Common myeloid progenitor, CD34-positive (primary cell): ENCODE data around the gene PHAX.
"Not testable (repeated sequence)": the region's sequence is repeated elsewhere in the genome, so short reads cannot be mapped to it uniquely, and the experiment has no call there.

Experiments
- CTCF ChIA-PET: fragments of 350-600 bp; sonication (Branson Sonifier 250); formaldehyde crosslinking; loops from one replicate; lab custom pipeline; 2021; ENCODE audit warnings: antibody characterized with exemption; lab: Charles Lee
- POLR2A ChIA-PET: fragments of 350-600 bp; sonication (Branson Sonifier 250); formaldehyde crosslinking; loops from one replicate; lab custom pipeline; 2021; ENCODE audit warnings: antibody characterized with exemption; lab: Charles Lee
- DNase-seq, 3 donors: peaks; one replicate each; pipeline versions ENCODE4 v3.0.0 to v3.0.0-alpha.2; 2013
- H3K27ac ChIP-seq, 2 experiments: 1 replicate in 1 of 2; 2 replicates in 1 of 2; pipeline ENCODE4 v1.7.0; 2013; ENCODE audit warnings: inconsistent platforms in 2 of 2, low read length in 2 of 2, mild to moderate bottlenecking in 2 of 2, low read depth in 1 of 2, moderate library complexity in 1 of 2; ENCODE audit not compliant: severe bottlenecking in 2 of 2, insufficient read depth in 1 of 2, poor library complexity in 1 of 2
- H3K27me3 ChIP-seq, 5 experiments: replicated peaks in 2 of 5; 1 replicate in 3 of 5; 2 replicates in 2 of 5; pipeline versions ENCODE4 v1.6.1 to v1.7.0; 2013; ENCODE audit warnings: low read length in 4 of 5, mild to moderate bottlenecking in 2 of 5, moderate library complexity in 2 of 5, inconsistent platforms in 1 of 5; ENCODE audit not compliant: insufficient read depth in 5 of 5, control insufficient read depth in 4 of 5
- H3K36me3 ChIP-seq, 4 experiments: 1 replicate in 2 of 4; 2 replicates in 2 of 4; pipeline versions ENCODE4 v1.6.1 to v1.7.0; 2013; ENCODE audit warnings: low read length in 3 of 4, control low read depth in 1 of 4, mild to moderate bottlenecking in 1 of 4; ENCODE audit not compliant: control insufficient read depth in 4 of 4, insufficient read depth in 4 of 4
- H3K4me1 ChIP-seq, 4 experiments: 1 replicate in 3 of 4; 2 replicates in 1 of 4; pipeline versions ENCODE4 v1.6.1 to v1.7.1; 2013; ENCODE audit warnings: low read length in 3 of 4, mild to moderate bottlenecking in 3 of 4, control low read depth in 1 of 4, inconsistent platforms in 1 of 4, moderate library complexity in 1 of 4; ENCODE audit not compliant: control insufficient read depth in 4 of 4, insufficient read depth in 4 of 4; ENCODE audit errors: control extremely low read depth in 1 of 4
- H3K4me3 ChIP-seq, 7 experiments: 1 replicate in 4 of 7; 2 replicates in 3 of 7; pipeline versions ENCODE4 v1.5.1 to v1.7.0; 2013; ENCODE audit warnings: mild to moderate bottlenecking in 7 of 7, low read length in 6 of 7, moderate library complexity in 6 of 7, inconsistent platforms in 2 of 7, low read depth in 2 of 7, control low read depth in 1 of 7; ENCODE audit not compliant: insufficient read depth in 4 of 7, control insufficient read depth in 1 of 7; ENCODE audit errors: extremely low read depth in 1 of 7
- H3K9me3 ChIP-seq, 5 experiments: 1 replicate in 4 of 5; 2 replicates in 1 of 5; pipeline versions ENCODE4 v1.6.1 to v1.7.1; 2013; ENCODE audit warnings: low read length in 4 of 5, mild to moderate bottlenecking in 2 of 5, inconsistent platforms in 1 of 5, low read depth in 1 of 5, moderate library complexity in 1 of 5; ENCODE audit not compliant: control insufficient read depth in 4 of 5, insufficient read depth in 2 of 5; ENCODE audit errors: control extremely low read depth in 1 of 5
- WGBS: methylation state at CpG from one replicate; pipeline ENCODE4 v1.1.5; 2013; ENCODE audit not compliant: insufficient coverage; 5-methylcytosine and 5-hydroxymethylcytosine counted together

PHAX gene

DNA sequence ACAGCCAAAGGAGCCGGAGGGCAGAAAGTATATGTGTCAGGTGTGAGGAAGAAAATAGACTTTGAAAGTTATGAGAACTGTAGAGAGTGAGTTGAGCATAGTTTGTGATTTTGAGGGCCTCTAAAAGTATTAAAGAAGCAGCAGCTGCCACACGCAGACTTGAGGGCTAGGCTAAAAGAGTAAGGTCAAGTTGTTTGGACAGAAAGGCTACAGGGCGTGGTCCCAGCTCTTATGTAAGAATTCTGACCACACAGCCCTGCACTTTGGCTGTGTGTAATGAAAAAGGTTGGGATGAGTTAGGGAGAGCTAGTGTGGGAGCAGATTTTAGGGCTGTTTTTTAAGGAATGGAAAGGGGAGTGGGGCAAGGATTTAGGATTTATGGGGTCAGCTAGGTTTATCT is 70.9 kb downstream of the PHAX start:
- H3K4me1 ChIP-seq, DNase-seq, H3K4me3 ChIP-seq, H3K27me3 ChIP-seq, H3K27ac ChIP-seq, POLR2A ChIA-PET, H3K9me3 ChIP-seq, H3K36me3 ChIP-seq: not testable (repeated sequence)
- CTCF ChIA-PET: interaction anchor here (1.2 to 18.5 kb wide), 2 partner anchors 106 to 130 kb away, joined by 3 to 271 read pairs; partner anchors contain the start of gene LMNB1
- 100% methylated on average over 2 of the region's 3 CpGs for WGBS

DNA sequence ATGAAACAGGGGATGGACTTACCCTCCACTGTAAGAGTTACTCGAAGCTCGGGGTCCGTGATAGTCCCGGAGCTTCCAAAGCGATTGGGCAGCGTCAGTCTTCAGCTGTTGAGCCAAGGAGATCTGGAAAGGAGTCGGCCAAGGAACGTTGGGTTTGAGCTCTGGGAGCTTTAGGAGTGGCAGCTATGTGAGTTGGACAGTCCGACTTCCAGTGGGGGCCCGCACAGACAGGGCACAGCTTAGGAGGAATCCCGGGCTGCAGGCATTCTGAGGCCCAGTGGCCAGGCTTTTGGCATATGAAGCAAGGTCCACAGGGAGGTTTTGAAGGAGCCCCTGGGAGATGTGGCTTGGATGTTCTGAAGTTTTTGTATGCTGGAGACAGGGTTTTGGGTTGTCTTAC is 72.7 kb downstream of the PHAX start:
- no peaks in the 10 kb centered on the region for H3K36me3 ChIP-seq
- no peak for DNase-seq
- H3K9me3 ChIP-seq: peaks cover 0 to 8% (median 0%) of the 10 kb centered on the region in 5 experiments
- no peak overlapping the region for H3K27ac ChIP-seq
- 97% methylated on average over 10 of the region's 11 CpGs for WGBS
- no peaks in the 10 kb centered on the region for H3K27me3 ChIP-seq
- peaks cover 0 to 2% (median 1%) of the 10 kb centered on the region in 4 experiments for H3K4me1 ChIP-seq
- POLR2A ChIA-PET: no interaction called here
- H3K4me3 ChIP-seq: no peak overlapping the region
- CTCF ChIA-PET: interaction anchor here (0.5 to 18.5 kb wide), 6 partner anchors 16 to 325 kb away, joined by 3 to 271 read pairs (median 4); partner anchors contain the start of gene LMNB1

DNA sequence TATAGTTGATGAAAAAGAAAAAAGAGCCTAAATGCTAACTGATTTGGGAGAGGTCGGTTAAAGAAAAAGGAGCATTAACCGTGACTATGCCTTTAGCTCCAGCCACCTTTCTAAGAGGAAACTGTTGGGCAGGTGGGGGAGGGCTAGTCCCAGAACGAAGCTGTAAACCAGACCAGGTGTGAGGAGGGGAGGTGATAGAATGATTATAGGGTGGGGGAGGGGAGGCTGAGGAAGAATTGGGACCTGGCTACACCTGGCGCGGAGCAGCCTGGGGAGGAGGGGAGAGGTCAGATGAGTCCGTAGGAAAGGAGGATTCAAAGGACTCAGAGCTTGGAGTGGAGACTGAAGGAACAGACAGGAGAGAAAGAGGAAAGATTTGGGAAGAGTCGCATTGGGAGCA is 73.4 kb downstream of the PHAX start:
- Histone ChIP-seq H3K4me3 (no peak overlapping the region), H3K4me1 (peaks cover 0 to 2% (median 1%) of the 10 kb centered on the region in 4 experiments), H3K36me3 (no peaks in the 10 kb centered on the region), H3K27ac (no peak overlapping the region), H3K27me3 (no peaks in the 10 kb centered on the region), H3K9me3 (peaks cover 0 to 8% (median 0%) of the 10 kb centered on the region in 5 experiments)
- ChIA-PET CTCF (interaction anchor here (1.1 to 18.5 kb wide), 6 partner anchors 9 to 128 kb away, joined by 3 to 271 read pairs (median 5); partner anchors contain the start of gene LMNB1), POLR2A (no interaction called here)
- DNase-seq: no peak
- WGBS: 100% methylated on average over 5 of the region's 7 CpGs

DNA sequence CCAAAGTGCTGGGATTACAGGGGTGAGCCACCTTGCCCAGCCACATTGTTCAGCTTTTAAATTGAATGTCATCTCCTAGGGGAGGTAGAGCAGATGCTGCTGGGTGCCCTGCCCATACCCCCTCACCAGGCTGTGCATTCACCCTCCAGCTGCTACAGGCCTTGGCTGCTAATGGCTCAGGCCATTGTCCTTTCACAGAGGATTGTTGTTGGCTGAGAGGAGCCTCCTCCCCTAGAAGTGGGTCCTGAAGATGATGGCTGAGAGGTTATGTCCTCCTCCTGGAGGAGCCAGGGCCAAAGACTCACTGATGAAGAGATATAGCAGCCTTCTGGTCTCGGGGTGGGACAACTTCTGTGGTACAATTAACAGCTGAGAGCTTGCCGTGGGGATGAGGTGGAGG is 74.6 kb downstream of the PHAX start:
- Histone ChIP-seq H3K9me3 (no peaks in the 10 kb centered on the region), H3K4me1 (peaks cover 0 to 12% (median 2%) of the 10 kb centered on the region in 4 experiments), H3K4me3 (no peak overlapping the region), H3K36me3 (no peaks in the 10 kb centered on the region), H3K27me3 (no peaks in the 10 kb centered on the region), H3K27ac (no peak overlapping the region)
- ChIA-PET POLR2A (interaction anchor here (0.7 kb wide), 1 partner anchor 16 kb away, joined by 3 read pairs; no protein-coding TSS in a partner anchor), CTCF (interaction anchor here (0.7 to 18.5 kb wide), 15 partner anchors 9 to 135 kb away, joined by 3 to 271 read pairs (median 5); partner anchors contain the start of gene LMNB1)
- no CpG with 5 or more reads among the region's 2 CpGs for WGBS
- DNase-seq: no peak

DNA sequence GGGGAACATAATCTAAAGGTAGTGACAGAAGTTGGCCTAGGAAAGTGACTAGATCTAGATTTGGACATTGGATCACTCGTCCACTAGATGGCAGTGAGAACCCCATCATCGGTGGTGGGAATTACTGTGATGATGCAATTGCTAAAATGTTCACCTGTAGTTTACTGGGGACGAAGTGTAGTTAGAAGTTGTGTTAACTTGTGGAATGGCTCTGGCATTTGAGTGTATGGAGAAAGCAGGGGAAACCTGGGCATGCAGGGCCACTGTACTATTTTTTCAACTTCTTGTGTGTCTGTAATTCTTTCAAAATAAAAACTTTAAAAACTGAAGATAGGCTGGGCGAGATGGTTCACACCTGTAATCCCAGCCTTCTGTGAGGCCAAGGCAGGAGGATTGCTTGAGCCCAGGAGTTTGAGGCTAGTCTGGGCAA is 75.5 kb downstream of the PHAX start:
- peak; percentile 71 to 82 (median 77) for DNase-seq
- CTCF ChIA-PET: interaction anchor here (0.8 to 18.5 kb wide), 14 partner anchors 10 to 134 kb away, joined by 3 to 271 read pairs (median 6); partner anchors contain the start of gene LMNB1
- Histone ChIP-seq H3K36me3 (no peaks in the 10 kb centered on the region), H3K9me3 (no peaks in the 10 kb centered on the region), H3K4me3 (no peak overlapping the region), H3K27ac (no peak overlapping the region), H3K4me1 (peaks cover 0 to 15% (median 2%) of the 10 kb centered on the region in 4 experiments), H3K27me3 (no peaks in the 10 kb centered on the region)
- POLR2A ChIA-PET: interaction anchor here (0.7 kb wide), 1 partner anchor 17 kb away, joined by 3 read pairs; no protein-coding TSS in a partner anchor
- WGBS: 25% methylated on average over 4 of the region's 4 CpGs
